Endothelial cell of umbilical vein (primary cell): ENCODE measurements around the gene ZFYVE16. TPM values are rescaled to one million over a fixed set of nuclear protein-coding genes. Genes with fewer than 3 reads are reported as not detected.

Experiments used
- BruUV-seq: library from RNA; stranded (reverse); fragments of 400-500 nt; replicated peaks from 2 replicates; lab custom pipeline; 2021; lab: Mats Ljungman, UMichigan
- CTCF ChIA-PET: fragments of 300-600, 350-600 bp; sonication (Branson Sonifier 250); formaldehyde crosslinking; loops from one replicate; lab custom pipeline; 2021; ENCODE audit warnings: antibody characterized with exemption, inconsistent platforms; lab: Charles Lee
- POLR2A ChIA-PET: fragments of 300-600, 350-600 bp; sonication (Branson Sonifier 250); formaldehyde crosslinking; loops from one replicate; lab custom pipeline; 2021; ENCODE audit warnings: antibody characterized with exemption, inconsistent platforms; lab: Charles Lee
- DNase-seq: peaks from one replicate; pipeline ENCODE4 v3.0.0-alpha.2; 2011; ENCODE audit warnings: low read depth, low spot score
- FAIRE-seq: peaks from 2 replicates; lab custom pipeline; 2011; peaks lifted over from hg19 to GRCh38; lab: Jason Lieb, UNC
- H2AFZ ChIP-seq: 2 replicates; pipeline ENCODE4 v1.6.0; 2012; ENCODE audit warnings: low read depth, low read length, control low read depth, inconsistent platforms
- H3K27ac ChIP-seq: 2 replicates; pipeline ENCODE4 v1.5.1; 2011; ENCODE audit warnings: low read depth, mild to moderate bottlenecking, control low read depth, low read length, moderate library complexity; ENCODE audit not compliant: insufficient read depth
- H3K27me3 ChIP-seq, 2 experiments: 2 replicates each; pipeline versions ENCODE4 v1.6.0 to v1.6.1; 2011; ENCODE audit warnings: low read length in 2 of 2, mixed read lengths in 1 of 2; ENCODE audit not compliant: control insufficient read depth in 2 of 2, insufficient read depth in 2 of 2
- H3K36me3 ChIP-seq, 2 experiments: 2 replicates in 1 of 2; 3 replicates in 1 of 2; pipeline ENCODE4 v1.5.1; 2011; ENCODE audit warnings: low read length in 2 of 2, mild to moderate bottlenecking in 1 of 2, moderate library complexity in 1 of 2; ENCODE audit not compliant: control insufficient read depth in 2 of 2, insufficient read depth in 2 of 2; ENCODE audit errors: extremely low read depth in 1 of 2
- H3K4me1 ChIP-seq: 3 replicates; pipeline ENCODE4 v1.5.1; 2011; ENCODE audit warnings: mild to moderate bottlenecking, low read length; ENCODE audit not compliant: control insufficient read depth, insufficient read depth; ENCODE audit errors: extremely low read depth
- H3K4me2 ChIP-seq: 2 replicates; pipeline ENCODE4 v1.6.1; 2011; ENCODE audit warnings: low read length, control low read depth, mixed read lengths; ENCODE audit not compliant: insufficient read depth
- H3K4me3 ChIP-seq, 3 experiments: fragments of 200-600 bp in 1 of 3; sonication (generic), shearing (Covaris generic) in 1 of 3; replicated peaks in 1 of 3; 2 replicates each; pipeline ENCODE4 v1.5.1; 2011 to 2016; ENCODE audit warnings: control low read depth in 3 of 3, low read length in 3 of 3, mild to moderate bottlenecking in 2 of 3, inconsistent platforms in 1 of 3, low read depth in 1 of 3, moderate library complexity in 1 of 3; ENCODE audit not compliant: insufficient read depth in 1 of 3
- H3K79me2 ChIP-seq: 2 replicates; pipeline ENCODE4 v1.6.0; 2012; ENCODE audit warnings: low read length, inconsistent platforms; ENCODE audit not compliant: control insufficient read depth, insufficient read depth
- H3K9ac ChIP-seq: replicated peaks from 2 replicates; pipeline ENCODE3; 2011; ENCODE audit warnings: low read length, control low read depth; ENCODE audit not compliant: insufficient read depth; ENCODE audit errors: extremely low read depth
- H3K9me1 ChIP-seq: replicated peaks from 3 replicates; pipeline ENCODE4 v1.6.0; 2011; ENCODE audit warnings: mild to moderate bottlenecking, low read length; ENCODE audit not compliant: control insufficient read depth, insufficient read depth; ENCODE audit errors: extremely low read depth
- H3K9me3 ChIP-seq: replicated peaks from 2 replicates; pipeline ENCODE4 v1.5.1; 2012; ENCODE audit warnings: low read length, inconsistent platforms; ENCODE audit not compliant: control insufficient read depth, insufficient read depth
- H4K20me1 ChIP-seq: replicated peaks from 2 replicates; pipeline ENCODE3; 2011; ENCODE audit warnings: mild to moderate bottlenecking, low read length; ENCODE audit not compliant: control insufficient read depth, insufficient read depth; ENCODE audit errors: extremely low read depth
- EZH2 ChIP-seq: IDR thresholded peaks from 2 replicates; pipeline ENCODE4 v1.6.1; 2012; ENCODE audit warnings: borderline replicate concordance, low read depth, mild to moderate bottlenecking, moderate library complexity, low read length, inconsistent platforms; ENCODE audit not compliant: severe bottlenecking
- FOS ChIP-seq: IDR thresholded peaks from 2 replicates; pipeline ENCODE4 v1.6.1; 2011; ENCODE audit warnings: mild to moderate bottlenecking, low read length, moderate library complexity, borderline replicate concordance; ENCODE audit not compliant: insufficient read depth
- GATA2 ChIP-seq: IDR thresholded peaks from 2 replicates; pipeline ENCODE4 v1.7.0; 2011; ENCODE audit warnings: low read depth, mild to moderate bottlenecking, moderate library complexity, mixed read lengths, low read length; ENCODE audit not compliant: insufficient read length, insufficient read depth
- JUN ChIP-seq: IDR thresholded peaks from 2 replicates; pipeline ENCODE4 v1.6.1; 2011; ENCODE audit warnings: borderline replicate concordance, low read depth; ENCODE audit not compliant: insufficient read length, insufficient read depth
- MYC ChIP-seq: IDR thresholded peaks from one replicate; pipeline ENCODE4 v1.6.1; 2011; ENCODE audit warnings: mild to moderate bottlenecking, low read depth, low read length
- POLR2A ChIP-seq: IDR thresholded peaks from 2 replicates; pipeline ENCODE4 v1.6.1; 2012; ENCODE audit warnings: low read depth, mild to moderate bottlenecking, control low read depth, low read length
- POLR2AphosphoS5 ChIP-seq: IDR thresholded peaks from 2 replicates; pipeline ENCODE4 v1.6.1; 2012; ENCODE audit warnings: low read depth, mild to moderate bottlenecking, control low read depth, low read length, moderate library complexity; ENCODE audit not compliant: insufficient read depth
- dilution Hi-C: fragments of 300-500 bp; cut with MboI; formaldehyde crosslinking; loops from one replicate; pipeline ENCODE4 v1.15.0; 2019; ENCODE audit warnings: low sequenced_read_pairs; ENCODE audit not compliant: extremely low pct_ligation_motif_present
- intact Hi-C: fragments of 100-400 bp; cut with micrococcal nuclease; formaldehyde crosslinking; loops from one replicate; pipeline ENCODE4 v1.10.0; 2022
- polyA plus RNA-seq, 4 experiments: library from polyadenylated mRNA; depleted of rRNA in 3 of 4; stranded (reverse) in 3 of 4; unstranded in 1 of 4; fragments of >200 nt; gene quantifications; 2 replicates each; pipeline versions ENCODE4 v1.2.1 to v1.2.3, GENCODE V29; 2011 to 2012; ENCODE audit warnings: missing spikeins in 1 of 4
- total RNA-seq: library from RNA; stranded (reverse); gene quantifications from 2 replicates; pipeline ENCODE4 v1.2.3, GENCODE V29; 2021
- TF ChIP-seq, protein P1 (sequence below), 2 donors: IDR thresholded peaks; 1 replicate in 1 of 2; 2 replicates in 1 of 2; pipeline ENCODE4 v1.5.1; 2011; ENCODE audit warnings: low read length in 2 of 2, mild to moderate bottlenecking in 2 of 2, moderate library complexity in 2 of 2, control low read depth in 1 of 2, inconsistent platforms in 1 of 2, low read depth in 1 of 2; ENCODE audit not compliant: insufficient read depth in 1 of 2; ENCODE audit errors: extremely low read depth in 1 of 2
- TF ChIP-seq, protein P2 (sequence below): IDR thresholded peaks from 2 replicates; pipeline ENCODE4 v1.6.1; 2011; ENCODE audit not compliant: insufficient read depth, insufficient read length

The ZFYVE16 gene
- total and polyA plus RNA-seq, 2 donors (not counting 3 experiments of a cell fraction or from before 2014, with no cell fraction given), result 5.1 to 43.1 TPM

DNA sequence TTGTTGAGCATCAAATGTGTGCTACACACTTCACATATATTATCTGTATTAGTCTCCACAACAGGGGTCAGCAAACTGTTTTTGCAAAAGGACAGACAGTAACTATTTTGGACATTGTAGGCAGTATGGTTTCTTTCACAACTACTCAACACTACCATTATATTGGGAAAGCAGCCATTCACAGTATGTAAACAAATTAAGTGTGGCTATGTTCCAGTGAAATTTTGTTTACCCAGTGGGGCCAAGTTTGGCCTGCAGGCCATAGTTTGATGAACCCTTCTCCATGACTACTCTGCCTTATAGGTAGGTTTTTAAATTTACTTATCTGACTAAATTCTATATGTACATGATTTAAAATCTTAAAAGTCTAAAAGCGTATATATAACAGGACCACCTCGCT, 67.1 kb downstream of the ZFYVE16 start:
- no peak overlapping the region for H2AFZ ChIP-seq
- dilution Hi-C loops, result no loop called here
- no TSS peak for BruUV-seq
- no peaks in the 10 kb centered on the region for H3K4me1 ChIP-seq
- peaks cover 0 to 12% of the 10 kb centered on the region in 2 experiments for H3K36me3 ChIP-seq
- no peak overlapping the region for H3K27ac ChIP-seq
- no peak for FAIRE-seq
- POLR2A ChIA-PET, result no interaction called here
- H3K9me3 ChIP-seq, result no peaks in the 10 kb centered on the region
- CTCF ChIA-PET, result no interaction called here
- TF ChIP-seq GATA2, result no peak
- TF ChIP-seq, protein P1, sequence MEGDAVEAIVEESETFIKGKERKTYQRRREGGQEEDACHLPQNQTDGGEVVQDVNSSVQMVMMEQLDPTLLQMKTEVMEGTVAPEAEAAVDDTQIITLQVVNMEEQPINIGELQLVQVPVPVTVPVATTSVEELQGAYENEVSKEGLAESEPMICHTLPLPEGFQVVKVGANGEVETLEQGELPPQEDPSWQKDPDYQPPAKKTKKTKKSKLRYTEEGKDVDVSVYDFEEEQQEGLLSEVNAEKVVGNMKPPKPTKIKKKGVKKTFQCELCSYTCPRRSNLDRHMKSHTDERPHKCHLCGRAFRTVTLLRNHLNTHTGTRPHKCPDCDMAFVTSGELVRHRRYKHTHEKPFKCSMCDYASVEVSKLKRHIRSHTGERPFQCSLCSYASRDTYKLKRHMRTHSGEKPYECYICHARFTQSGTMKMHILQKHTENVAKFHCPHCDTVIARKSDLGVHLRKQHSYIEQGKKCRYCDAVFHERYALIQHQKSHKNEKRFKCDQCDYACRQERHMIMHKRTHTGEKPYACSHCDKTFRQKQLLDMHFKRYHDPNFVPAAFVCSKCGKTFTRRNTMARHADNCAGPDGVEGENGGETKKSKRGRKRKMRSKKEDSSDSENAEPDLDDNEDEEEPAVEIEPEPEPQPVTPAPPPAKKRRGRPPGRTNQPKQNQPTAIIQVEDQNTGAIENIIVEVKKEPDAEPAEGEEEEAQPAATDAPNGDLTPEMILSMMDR (IDR thresholded peaks at IDR 0.05; ENCODE audit: extremely low read depth in 1 of 2, insufficient read depth in 1 of 2, low read depth in 1 of 2, low read length in 2 of 2), result no peak
- TF ChIP-seq JUN, result no peak
- TF ChIP-seq, protein P2, sequence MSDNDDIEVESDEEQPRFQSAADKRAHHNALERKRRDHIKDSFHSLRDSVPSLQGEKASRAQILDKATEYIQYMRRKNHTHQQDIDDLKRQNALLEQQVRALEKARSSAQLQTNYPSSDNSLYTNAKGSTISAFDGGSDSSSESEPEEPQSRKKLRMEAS, result no peak
- no peak for TF ChIP-seq EZH2
- no peak for TF ChIP-seq POLR2AphosphoS5
- TF ChIP-seq POLR2A, result no peak
- no peak for TF ChIP-seq MYC
- no peak for TF ChIP-seq FOS
- no peak overlapping the region for H3K4me2 ChIP-seq
- H3K9ac ChIP-seq, result no peak overlapping the region
- peaks cover 2% of the 10 kb centered on the region for H4K20me1 ChIP-seq
- H3K4me3 ChIP-seq, result no peak overlapping the region
- no peaks in the 10 kb centered on the region for H3K79me2 ChIP-seq
- H3K9me1 ChIP-seq, result no peaks in the 10 kb centered on the region
- H3K27me3 ChIP-seq, result no peaks in the 10 kb centered on the region
- no peak for DNase-seq
- intact Hi-C loops, result no loop called here
